Measurements from ENCODE around the gene ALG3. TPM values are rescaled to one million over a fixed set of nuclear protein-coding genes. Genes with fewer than 3 reads are reported as not detected.
"Not testable (repeated sequence)": the region's sequence is repeated elsewhere in the genome, so short reads cannot be mapped to it uniquely, and the experiment has no call there.

Gene ALG3
- total RNA-seq, 1 donor from 2014 or later, result 73.7 TPM

- H3K27me3 ChIP-seq (ENCODE audit: control insufficient read depth, insufficient read depth, low read length), result peaks cover 32% of the 10 kb centered on the region
- no peaks in the 10 kb centered on the region for H3K36me3 ChIP-seq (ENCODE audit: control insufficient read depth, insufficient read depth, low read length)
- DNase-seq (ENCODE audit: low read depth), result no peak
- TF ChIP-seq CTCF (IDR thresholded peaks at IDR 0.05; ENCODE audit: insufficient read depth, low read length, poor library complexity, severe bottlenecking), result no peak
- H3K4me3 ChIP-seq (ENCODE audit: low read depth, low read length), result no peak within 1 kb of the TSS
Measured at GRCh38 chr3:184275961-184276910, 27.5 kb upstream of the ALG3 start, which contains the start of gene ECE2. ECE2 (plus strand) TSS chr3:184276022; CDS start chr3:184276154, 132 bp downstream.

- H3K4me3 ChIP-seq (ENCODE audit: low read depth, low read length), result no peak overlapping the region
- no peaks in the 10 kb centered on the region for H3K36me3 ChIP-seq (ENCODE audit: control insufficient read depth, insufficient read depth, low read length)
- DNase-seq (ENCODE audit: low read depth), result no peak
- TF ChIP-seq CTCF (IDR thresholded peaks at IDR 0.05; ENCODE audit: insufficient read depth, low read length, poor library complexity, severe bottlenecking), result no peak
- peaks cover 32% of the 10 kb centered on the region for H3K27me3 ChIP-seq (ENCODE audit: control insufficient read depth, insufficient read depth, low read length)
Measured at GRCh38 chr3:184275381-184275701, 26.6 kb upstream of the ALG3 start.

- DNase-seq (ENCODE audit: low read depth), result no peak
- H3K27me3 ChIP-seq (ENCODE audit: control insufficient read depth, insufficient read depth, low read length), result peaks cover 23% of the 10 kb centered on the region
- no peak for TF ChIP-seq CTCF (IDR thresholded peaks at IDR 0.05; ENCODE audit: insufficient read depth, low read length, poor library complexity, severe bottlenecking)
- no peaks in the 10 kb centered on the region for H3K36me3 ChIP-seq (ENCODE audit: control insufficient read depth, insufficient read depth, low read length)
- H3K4me3 ChIP-seq (ENCODE audit: low read depth, low read length), result no peak overlapping the region
Measured at GRCh38 chr3:184272269-184272668, 23.5 kb upstream of the ALG3 start.

- DNase-seq (ENCODE audit: low read depth); H3K36me3 ChIP-seq (ENCODE audit: control insufficient read depth, insufficient read depth, low read length); H3K4me3 ChIP-seq (ENCODE audit: low read depth, low read length); H3K27me3 ChIP-seq (ENCODE audit: control insufficient read depth, insufficient read depth, low read length): not testable (repeated sequence)
Measured at GRCh38 chr3:184267249-184267648, 18.5 kb upstream of the ALG3 start.

- no peak for DNase-seq (ENCODE audit: low read depth)
- Histone ChIP-seq H3K27me3 (ENCODE audit: control insufficient read depth, insufficient read depth, low read length) (peaks cover 34% of the 10 kb centered on the region), H3K36me3 (ENCODE audit: control insufficient read depth, insufficient read depth, low read length) (no peaks in the 10 kb centered on the region), H3K4me3 (ENCODE audit: low read depth, low read length) (peak overlapping the region; percentile 50)
- TF ChIP-seq CTCF (IDR thresholded peaks at IDR 0.05; ENCODE audit: insufficient read depth, low read length, poor library complexity, severe bottlenecking), result no peak
Measured at GRCh38 chr3:184262764-184263179, 14.0 kb upstream of the ALG3 start.

- no peak for TF ChIP-seq CTCF (IDR thresholded peaks at IDR 0.05; ENCODE audit: insufficient read depth, low read length, poor library complexity, severe bottlenecking)
- Histone ChIP-seq H3K27me3 (ENCODE audit: control insufficient read depth, insufficient read depth, low read length) (peaks cover 34% of the 10 kb centered on the region), H3K36me3 (ENCODE audit: control insufficient read depth, insufficient read depth, low read length) (no peaks in the 10 kb centered on the region), H3K4me3 (ENCODE audit: low read depth, low read length) (peak overlapping the region; percentile 50)
- no peak for DNase-seq (ENCODE audit: low read depth)
Measured at GRCh38 chr3:184261854-184262763, 13.3 kb upstream of the ALG3 start.
